ENCODE measurements around the gene GUCD1. TPM values are rescaled to one million over a fixed set of nuclear protein-coding genes. Genes with fewer than 3 reads are reported as not detected.

GUCD1 gene
- total RNA-seq, 4 donors from 2014 or later: 56.7 to 498 (median 277) TPM

GRCh38 chr22:24503137-24503842 lies 51.6 kb downstream of the GUCD1 start:
- 43 to 73% methylated on average over 2 to 7 of the region's 7 CpGs for WGBS, 2 donors (ENCODE audit: low coverage in 1 of 2)
- Histone ChIP-seq H3K4me1 (peaks cover 0 to 20% (median 14%) of the 10 kb centered on the region in 4 donors), H3K27ac (no peak overlapping the region), H3K9me3 (no peaks in the 10 kb centered on the region), H3K4me3 (no peak overlapping the region), H3K36me3 (no peaks in the 10 kb centered on the region), H3K27me3 (no peaks in the 10 kb centered on the region)
- DNase-seq: peak; percentile 61
- TF ChIP-seq CTCF (IDR thresholded peaks at IDR 0.05) (peak; percentile 43 to 48 (median 44)), POLR2A (IDR thresholded peaks at IDR 0.05) (no peak), EP300 (IDR thresholded peaks at IDR 0.05; ENCODE audit: low read depth) (no peak), POLR2AphosphoS5 (IDR thresholded peaks at IDR 0.05) (no peak)
- intact Hi-C loops (cut with DNase I; ENCODE audit: low total_unique reads) (loop anchor here (10.0 kb wide), 1 partner anchor 78 kb away; the partner anchor contains the start of gene ADORA2A), in situ Hi-C loops (cut with MboI; ENCODE audit: low pct_ligation_motif_present in 1 of 4, low pct_unique_long_range_greater_than_20kb in 1 of 4, low sequenced_read_pairs in 3 of 4) (loop anchor here in 1 of 4 donors (10.0 kb wide), 1 partner anchor 88 kb away; no protein-coding TSS in a partner anchor)

DNA sequence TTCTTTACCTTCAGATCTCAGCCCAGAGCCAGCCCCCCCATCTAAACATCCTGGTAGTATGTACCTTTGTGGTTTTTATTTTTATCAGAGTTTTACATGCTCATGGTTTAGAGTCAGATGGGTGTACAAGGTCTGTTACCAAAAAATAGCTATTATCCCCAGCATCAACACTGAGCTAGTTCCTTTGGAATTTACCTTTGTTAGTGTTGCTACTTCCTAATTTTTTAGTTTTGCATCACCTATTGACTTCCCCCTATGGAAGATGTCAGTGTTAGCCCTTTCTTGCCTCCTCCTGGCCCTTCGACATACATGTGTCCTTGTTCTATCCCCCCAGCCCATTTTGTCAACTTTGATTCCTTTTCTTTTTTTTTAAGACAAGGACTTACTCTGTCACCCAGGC lies 52.4 kb downstream of the GUCD1 start:
- Histone ChIP-seq H3K4me3 (no peak overlapping the region), H3K4me1 (peaks cover 0 to 20% (median 14%) of the 10 kb centered on the region in 4 donors), H3K27ac (no peak overlapping the region), H3K9me3 (no peaks in the 10 kb centered on the region), H3K27me3 (no peaks in the 10 kb centered on the region), H3K36me3 (no peaks in the 10 kb centered on the region)
- no peak for DNase-seq
- intact Hi-C loops (cut with DNase I; ENCODE audit: low total_unique reads) (loop anchor here (10.0 kb wide), 1 partner anchor 78 kb away; the partner anchor contains the start of gene ADORA2A), in situ Hi-C loops (cut with MboI; ENCODE audit: low pct_ligation_motif_present in 1 of 4, low pct_unique_long_range_greater_than_20kb in 1 of 4, low sequenced_read_pairs in 3 of 4) (loop anchor here in 1 of 4 donors (10.0 kb wide), 1 partner anchor 88 kb away; no protein-coding TSS in a partner anchor)
- TF ChIP-seq POLR2A (IDR thresholded peaks at IDR 0.05) (no peak), POLR2AphosphoS5 (IDR thresholded peaks at IDR 0.05) (no peak), CTCF (IDR thresholded peaks at IDR 0.05) (no peak), EP300 (IDR thresholded peaks at IDR 0.05; ENCODE audit: low read depth) (no peak)
- WGBS, 2 donors (ENCODE audit: low coverage in 1 of 2): 84% methylated on average over 1 of the region's 1 CpG; no CpG with 5 or more reads in 1 of the 2 donors

- intact Hi-C loops (cut with DNase I; ENCODE audit: low total_unique reads) (loop anchor here (10.0 kb wide), 1 partner anchor 77 kb away; the partner anchor contains the start of gene ADORA2A), in situ Hi-C loops (cut with MboI; ENCODE audit: low pct_ligation_motif_present in 1 of 4, low pct_unique_long_range_greater_than_20kb in 1 of 4, low sequenced_read_pairs in 3 of 4) (loop anchor here in 1 of 4 donors (10.0 kb wide), 1 partner anchor 87 kb away; no protein-coding TSS in a partner anchor)
- WGBS, 2 donors (ENCODE audit: low coverage in 1 of 2): 38 to 71% methylated on average over 7 of the region's 7 CpGs
- H3K27ac ChIP-seq: no peak overlapping the region
- no peak for TF ChIP-seq EP300 (IDR thresholded peaks at IDR 0.05; ENCODE audit: low read depth)
- no peak for TF ChIP-seq CTCF (IDR thresholded peaks at IDR 0.05)
- TF ChIP-seq POLR2AphosphoS5 (IDR thresholded peaks at IDR 0.05): no peak
- no peak for TF ChIP-seq POLR2A (IDR thresholded peaks at IDR 0.05)
- DNase-seq: no peak
- no peaks in the 10 kb centered on the region for H3K9me3 ChIP-seq
- H3K27me3 ChIP-seq: no peaks in the 10 kb centered on the region
- H3K4me1 ChIP-seq: peaks cover 0 to 15% (median 11%) of the 10 kb centered on the region in 4 donors
- no peaks in the 10 kb centered on the region for H3K36me3 ChIP-seq
- H3K4me3 ChIP-seq: no peak overlapping the region
These were observed 52.9 kb downstream of the GUCD1 start for GRCh38 chr22:24502034-24502433.

DNA sequence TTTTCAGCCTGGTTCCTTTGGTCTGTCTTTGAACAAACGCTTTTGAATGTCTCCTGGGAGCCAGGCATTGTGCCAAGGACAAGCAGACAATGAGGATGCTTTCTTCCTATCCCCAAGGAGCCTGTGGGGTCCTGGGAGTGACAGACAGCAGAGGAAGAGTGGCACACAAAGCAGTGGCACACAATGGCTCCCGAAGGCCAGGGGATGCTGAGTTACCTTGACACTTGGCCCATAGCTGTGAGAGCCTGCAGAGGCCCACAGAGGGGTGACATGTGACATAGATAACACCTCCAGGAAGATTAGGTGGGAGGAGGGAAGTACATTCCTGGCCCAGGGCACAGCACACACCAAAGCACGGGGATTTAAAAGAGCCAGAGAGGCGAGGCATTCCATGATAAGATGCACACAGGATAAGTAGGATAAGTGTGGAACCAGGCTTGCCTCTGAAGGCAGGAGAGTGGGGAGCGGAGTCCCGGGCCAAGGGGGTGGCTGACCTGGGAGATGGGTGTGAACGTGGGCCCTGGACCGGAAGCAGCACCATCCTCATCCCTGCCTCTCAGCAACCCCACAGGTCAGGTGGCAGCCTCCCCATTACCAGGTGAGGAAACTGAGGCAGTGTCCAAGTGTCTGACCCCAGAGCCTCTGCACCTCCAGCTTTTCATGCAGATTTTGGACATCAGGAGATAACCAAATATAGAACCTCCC lies 53.5 kb downstream of the GUCD1 start:
- no peak for DNase-seq
- H3K4me3 ChIP-seq: no peak overlapping the region
- intact Hi-C loops (cut with DNase I; ENCODE audit: low total_unique reads): loop anchor here (10.0 kb wide), 1 partner anchor 77 kb away; the partner anchor contains the start of gene ADORA2A
- 80 to 83% methylated on average over 2 to 8 of the region's 8 CpGs for WGBS, 2 donors (ENCODE audit: low coverage in 1 of 2)
- H3K27ac ChIP-seq: no peak overlapping the region
- no peaks in the 10 kb centered on the region for H3K36me3 ChIP-seq
- TF ChIP-seq POLR2A (IDR thresholded peaks at IDR 0.05): no peak
- no peak for TF ChIP-seq EP300 (IDR thresholded peaks at IDR 0.05; ENCODE audit: low read depth)
- TF ChIP-seq POLR2AphosphoS5 (IDR thresholded peaks at IDR 0.05): no peak
- TF ChIP-seq CTCF (IDR thresholded peaks at IDR 0.05): no peak
- no peaks in the 10 kb centered on the region for H3K9me3 ChIP-seq
- no peaks in the 10 kb centered on the region for H3K27me3 ChIP-seq
- H3K4me1 ChIP-seq: peaks cover 0 to 9% (median 5%) of the 10 kb centered on the region in 4 donors
- in situ Hi-C loops (cut with MboI; ENCODE audit: low pct_ligation_motif_present in 1 of 4, low pct_unique_long_range_greater_than_20kb in 1 of 4, low sequenced_read_pairs in 3 of 4): loop anchor here in 1 of 4 donors (10.0 kb wide), 1 partner anchor 87 kb away; no protein-coding TSS in a partner anchor
